H9 (cell line): ENCODE data around the gene ADARB2. TPM values are rescaled to one million over a fixed set of nuclear protein-coding genes. Genes with fewer than 3 reads are reported as not detected.

ENCODE experiments used
- DNase-seq: peaks from one replicate; pipeline ENCODE4 v3.0.0-alpha.2; 2017
- H2AFZ ChIP-seq: one replicate; pipeline ENCODE4 v1.6.1; 2013; ENCODE audit warnings: mild to moderate bottlenecking, low read length, control low read depth, moderate library complexity
- H2AK5ac ChIP-seq: 2 replicates; pipeline ENCODE4 v1.6.1; 2013; ENCODE audit warnings: low read length, control low read depth, mixed read lengths; ENCODE audit not compliant: insufficient read length
- H2BK120ac ChIP-seq: one replicate; pipeline ENCODE4 v1.6.1; 2013; ENCODE audit warnings: low read depth, mild to moderate bottlenecking, low read length, control low read depth, inconsistent platforms; ENCODE audit not compliant: poor library complexity, severe bottlenecking
- H2BK12ac ChIP-seq: 2 replicates; pipeline ENCODE4 v1.6.1; 2013; ENCODE audit warnings: low read length, control low read depth, mixed read lengths, low read depth; ENCODE audit not compliant: insufficient read length
- H2BK15ac ChIP-seq: 2 replicates; pipeline ENCODE4 v1.6.1; 2013; ENCODE audit warnings: low read depth, low read length, control low read depth
- H2BK20ac ChIP-seq: one replicate; pipeline ENCODE4 v1.6.1; 2013; ENCODE audit warnings: low read depth, mild to moderate bottlenecking, low read length, control low read depth, inconsistent platforms; ENCODE audit not compliant: poor library complexity, severe bottlenecking
- H2BK5ac ChIP-seq: 2 replicates; pipeline ENCODE4 v1.6.1; 2013; ENCODE audit warnings: low read length, control low read depth, mixed read lengths; ENCODE audit not compliant: insufficient read length
- H3K14ac ChIP-seq: 2 replicates; pipeline ENCODE4 v1.6.1; 2013; ENCODE audit warnings: low read length, control low read depth; ENCODE audit not compliant: insufficient read depth
- H3K18ac ChIP-seq: 2 replicates; pipeline ENCODE4 v1.6.1; 2013; ENCODE audit warnings: low read depth, mild to moderate bottlenecking, mixed read lengths, low read length, control low read depth; ENCODE audit not compliant: insufficient read length
- H3K23ac ChIP-seq: 2 replicates; pipeline ENCODE4 v1.6.1; 2013; ENCODE audit warnings: low read length, control low read depth, mixed read lengths, low read depth; ENCODE audit not compliant: insufficient read length
- H3K23me2 ChIP-seq: 2 replicates; pipeline ENCODE4 v1.6.1; 2013; ENCODE audit warnings: low read depth, mild to moderate bottlenecking, mixed read lengths, low read length, control low read depth; ENCODE audit not compliant: insufficient read length, poor library complexity, severe bottlenecking
- H3K27ac ChIP-seq: 2 replicates; pipeline ENCODE4 v1.5.1; 2013; ENCODE audit warnings: low read length, control low read depth, mixed read lengths, low read depth; ENCODE audit not compliant: insufficient read length
- H3K27me3 ChIP-seq: 2 replicates; pipeline ENCODE4 v1.6.1; 2013; ENCODE audit warnings: low read length, control low read depth, inconsistent platforms; ENCODE audit not compliant: insufficient read depth
- H3K4ac ChIP-seq: 2 replicates; pipeline ENCODE4 v1.6.1; 2013; ENCODE audit warnings: low read depth, mild to moderate bottlenecking, control low read depth, inconsistent platforms, low read length, moderate library complexity
- H3K4me1 ChIP-seq: 2 replicates; pipeline ENCODE4 v1.6.1; 2013; ENCODE audit warnings: low read length, control low read depth, inconsistent platforms; ENCODE audit not compliant: insufficient read depth
- H3K4me2 ChIP-seq: 2 replicates; pipeline ENCODE4 v1.6.1; 2013; ENCODE audit warnings: low read length, control low read depth, mixed read lengths; ENCODE audit not compliant: insufficient read length, insufficient read depth
- H3K56ac ChIP-seq: 2 replicates; pipeline ENCODE4 v1.6.1; 2013; ENCODE audit warnings: low read depth, mild to moderate bottlenecking, mixed read lengths, low read length, control low read depth; ENCODE audit not compliant: insufficient read length
- H3K79me1 ChIP-seq: 2 replicates; pipeline ENCODE4 v1.6.1; 2013; ENCODE audit warnings: low read depth, mild to moderate bottlenecking, moderate library complexity, low read length, control low read depth, inconsistent platforms; ENCODE audit not compliant: insufficient read depth, poor library complexity, severe bottlenecking
- H3K79me2 ChIP-seq: 2 replicates; pipeline ENCODE4 v1.6.1; 2013; ENCODE audit warnings: low read length, control low read depth, inconsistent platforms; ENCODE audit not compliant: insufficient read depth
- H3K9ac ChIP-seq: 2 replicates; pipeline ENCODE4 v1.6.1; 2013; ENCODE audit warnings: low read length, control low read depth, mixed read lengths; ENCODE audit not compliant: insufficient read length; ENCODE audit errors: extremely low read depth
- H3K9me3 ChIP-seq: one replicate; pipeline ENCODE4 v1.6.1; 2013; ENCODE audit warnings: low read depth, low read length, inconsistent platforms; ENCODE audit not compliant: control insufficient read depth
- H3T11ph ChIP-seq: one replicate; pipeline ENCODE4 v1.6.1; 2013; ENCODE audit warnings: mild to moderate bottlenecking, low read length, control low read depth, inconsistent platforms
- H4K20me1 ChIP-seq: one replicate; pipeline ENCODE4 v1.6.1; 2013; ENCODE audit not compliant: control insufficient read depth, insufficient read length, insufficient read depth
- H4K5ac ChIP-seq: 2 replicates; pipeline ENCODE4 v1.6.1; 2013; ENCODE audit warnings: low read depth, mild to moderate bottlenecking, mixed read lengths, low read length, control low read depth; ENCODE audit not compliant: insufficient read length
- H4K8ac ChIP-seq: replicated peaks from 2 replicates; pipeline ENCODE4 v1.6.1; 2013; ENCODE audit warnings: low read length, control low read depth, mixed read lengths, low read depth; ENCODE audit not compliant: insufficient read length
- H4K91ac ChIP-seq: 2 replicates; pipeline ENCODE4 v1.6.1; 2013; ENCODE audit warnings: low read depth, mild to moderate bottlenecking, moderate library complexity, mixed read lengths, low read length, control low read depth; ENCODE audit not compliant: insufficient read length
- H3K27ac Mint-ChIP-seq, 3 experiments: 2 replicates in 2 of 3; 3 replicates in 1 of 3; pipeline ENCODE4 v1.8.0; 2020 to 2021; ENCODE audit warnings: mixed read lengths in 3 of 3, mild to moderate bottlenecking in 1 of 3, moderate library complexity in 1 of 3
- H3K27me3 Mint-ChIP-seq: 2 replicates; pipeline ENCODE4 v1.8.0; 2021; ENCODE audit warnings: low read depth, mild to moderate bottlenecking, moderate library complexity, mixed read lengths
- H3K36me3 Mint-ChIP-seq, 3 experiments: 2 replicates in 2 of 3; 3 replicates in 1 of 3; pipeline ENCODE4 v1.8.0; 2020 to 2021; ENCODE audit warnings: low read depth in 3 of 3, mixed read lengths in 3 of 3; ENCODE audit not compliant: insufficient read depth in 1 of 3
- H3K4me1 Mint-ChIP-seq, 2 experiments: 2 replicates each; pipeline ENCODE4 v1.8.0; 2020; ENCODE audit warnings: mixed read lengths in 2 of 2
- H3K4me3 Mint-ChIP-seq, 2 experiments: 2 replicates in 1 of 2; 3 replicates in 1 of 2; pipeline ENCODE4 v1.8.0; 2020 to 2021; ENCODE audit warnings: mild to moderate bottlenecking in 2 of 2, mixed read lengths in 2 of 2, moderate library complexity in 1 of 2
- H3K9me3 Mint-ChIP-seq, 2 experiments: 2 replicates in 1 of 2; 3 replicates in 1 of 2; pipeline ENCODE4 v1.8.0; 2020; ENCODE audit warnings: mild to moderate bottlenecking in 2 of 2, mixed read lengths in 2 of 2, moderate library complexity in 1 of 2
- CTCF ChIP-seq: fragments of 200-600 bp; sonication (generic); conservative IDR thresholded peaks from 3 replicates; pipeline ENCODE4 v1.8.0; 2021; ENCODE audit warnings: antibody characterized with exemption, mild to moderate bottlenecking
- WGBS: extraction: QIAGEN DNeasy Blood & Tissue Kit; methylation state at CpG from one replicate; pipeline ENCODE4 v1.1.7; 2013; ENCODE audit warnings: missing lambda C conversion rate, low lambda C conversion rate, mixed read lengths; ENCODE audit not compliant: insufficient read length; ENCODE audit errors: extremely low coverage; 5-methylcytosine and 5-hydroxymethylcytosine counted together
- total RNA-seq: library from RNA; stranded (reverse); gene quantifications from 2 replicates; pipeline ENCODE4 v1.2.1, GENCODE V29; 2021

The ADARB2 gene
- total RNA-seq, 1 experiment from 2014 or later: 0.87 TPM

GRCh38 chr10:1157615-1157933 lies 579.8 kb downstream of the ADARB2 start:
- Histone ChIP-seq H2BK12ac (no peak overlapping the region), H3K79me2 (no peaks in the 10 kb centered on the region), H3T11ph (no peak overlapping the region), H2BK15ac (no peak overlapping the region), H3K4me2 (no peak overlapping the region), H3K4me1 (no peaks in the 10 kb centered on the region), H3K18ac (no peak overlapping the region), H3K14ac (no peak overlapping the region), H4K91ac (no peak overlapping the region), H4K5ac (no peak overlapping the region), H3K27me3 (no peaks in the 10 kb centered on the region), H3K9ac (no peak overlapping the region), H3K23ac (no peak overlapping the region), H3K79me1 (no peaks in the 10 kb centered on the region), H2AFZ (no peak overlapping the region), H3K23me2 (no peaks in the 10 kb centered on the region), H3K9me3 (no peaks in the 10 kb centered on the region), H3K4ac (no peak overlapping the region), H4K20me1 (no peaks in the 10 kb centered on the region), H2BK120ac (no peak overlapping the region), H2AK5ac (no peak overlapping the region), H3K27ac (no peak overlapping the region), H2BK5ac (no peak overlapping the region), H4K8ac (no peak overlapping the region), H3K56ac (no peak overlapping the region), H2BK20ac (no peak overlapping the region)
- H3K4me3 Mint-ChIP-seq: no peak overlapping the region
- no peaks in the 10 kb centered on the region for H3K9me3 Mint-ChIP-seq
- peaks cover 4 to 5% of the 10 kb centered on the region in 2 experiments for H3K4me1 Mint-ChIP-seq
- no peak for DNase-seq
- no peak for TF ChIP-seq CTCF
- no peaks in the 10 kb centered on the region for H3K36me3 Mint-ChIP-seq
- H3K27me3 Mint-ChIP-seq: peaks cover 6% of the 10 kb centered on the region
- no CpG with 5 or more reads among the region's 4 CpGs for WGBS
- no peak overlapping the region; a peak in 1 of 7 replicates for H3K27ac Mint-ChIP-seq
